Caco-2 (cell line): ENCODE measurements around the gene TFAP2E. TPM values are rescaled to one million over a fixed set of nuclear protein-coding genes. Genes with fewer than 3 reads are reported as not detected.

ENCODE experiments used
- BruUV-seq: library from RNA; stranded (reverse); fragments of 400-500 nt; replicated peaks from 2 replicates; lab custom pipeline; 2021; lab: Mats Ljungman, UMichigan
- CTCF ChIA-PET: fragments of 300-600 bp; sonication (Branson Sonifier 250); formaldehyde crosslinking; loops from one replicate; lab custom pipeline; 2022; ENCODE audit warnings: antibody characterized with exemption; lab: Charles Lee
- POLR2A ChIA-PET: fragments of 300-600 bp; sonication (Branson Sonifier 250); formaldehyde crosslinking; loops from one replicate; lab custom pipeline; 2022; ENCODE audit warnings: antibody characterized with exemption; lab: Charles Lee
- DNase-seq, 2 experiments: peaks; one replicate each; pipeline versions ENCODE4 v3.0.0 to v3.0.0-alpha.2; 2020 to 2022
- H3K27me3 ChIP-seq: replicated peaks from 2 replicates; pipeline ENCODE4 v1.6.0; 2011; ENCODE audit warnings: low read length; ENCODE audit not compliant: control insufficient read depth, insufficient read depth
- H3K36me3 ChIP-seq: 2 replicates; pipeline ENCODE4 v1.5.1; 2011; ENCODE audit warnings: low read length; ENCODE audit not compliant: control insufficient read depth, insufficient read depth
- H3K4me1 ChIP-seq: fragments of 250-450 bp; sonication (Bioruptor Pico); 2 replicates; pipeline ENCODE4 v1.5.1; 2020; ENCODE audit warnings: mild to moderate bottlenecking
- H3K4me3 ChIP-seq: 2 replicates; pipeline ENCODE4 v1.5.1; 2011; ENCODE audit warnings: low read depth, mild to moderate bottlenecking, control low read depth, low read length
- H3K9me3 ChIP-seq: fragments of 250-450 bp; sonication (Bioruptor Pico); 2 replicates; pipeline ENCODE4 v1.5.1; 2020; ENCODE audit warnings: mild to moderate bottlenecking, moderate library complexity
- H3K27ac Mint-ChIP-seq: one replicate; pipeline ENCODE4 v1.8.0; 2022; ENCODE audit warnings: mixed read lengths; ENCODE audit not compliant: unreplicated experiment
- H3K27me3 Mint-ChIP-seq: one replicate; pipeline ENCODE4 v1.8.0; 2022; ENCODE audit warnings: mixed read lengths; ENCODE audit not compliant: insufficient read depth, unreplicated experiment
- H3K36me3 Mint-ChIP-seq: one replicate; pipeline ENCODE4 v1.8.0; 2022; ENCODE audit warnings: mild to moderate bottlenecking, mixed read lengths; ENCODE audit not compliant: insufficient read depth, unreplicated experiment
- H3K4me1 Mint-ChIP-seq: one replicate; pipeline ENCODE4 v1.8.0; 2022; ENCODE audit warnings: low read depth, mixed read lengths; ENCODE audit not compliant: unreplicated experiment
- H3K4me3 Mint-ChIP-seq: one replicate; pipeline ENCODE4 v1.8.0; 2022; ENCODE audit warnings: mild to moderate bottlenecking, moderate library complexity, mixed read lengths; ENCODE audit not compliant: unreplicated experiment
- H3K9me3 Mint-ChIP-seq: one replicate; pipeline ENCODE4 v1.8.0; 2022; ENCODE audit warnings: mixed read lengths; ENCODE audit not compliant: unreplicated experiment
- intact Hi-C: fragments of 100-400 bp; cut with micrococcal nuclease; formaldehyde crosslinking; loops from one replicate; pipeline ENCODE4 v1.10.0; 2022; ENCODE audit not compliant: unreplicated experiment
- total RNA-seq: library from RNA; stranded (reverse); gene quantifications from 2 replicates; pipeline ENCODE4 v1.2.3, GENCODE V29; 2022
- TF ChIP-seq, protein P1 (sequence below), 2 experiments: fragments of 200-600 bp in 1 of 2; IDR thresholded peaks; 1 replicate in 1 of 2; 2 replicates in 1 of 2; pipeline versions ENCODE4 v1.5.1 to v1.8.0; 2011 to 2022; ENCODE audit warnings: antibody characterized with exemption in 1 of 2, control low read depth in 1 of 2, inconsistent platforms in 1 of 2, low read depth in 1 of 2, low read length in 1 of 2, mild to moderate bottlenecking in 1 of 2, moderate library complexity in 1 of 2; ENCODE audit not compliant: insufficient read depth in 1 of 2, severe bottlenecking in 1 of 2, unreplicated experiment in 1 of 2

TFAP2E gene
- total RNA-seq, 1 experiment from 2014 or later, result 3.4 TPM

DNA sequence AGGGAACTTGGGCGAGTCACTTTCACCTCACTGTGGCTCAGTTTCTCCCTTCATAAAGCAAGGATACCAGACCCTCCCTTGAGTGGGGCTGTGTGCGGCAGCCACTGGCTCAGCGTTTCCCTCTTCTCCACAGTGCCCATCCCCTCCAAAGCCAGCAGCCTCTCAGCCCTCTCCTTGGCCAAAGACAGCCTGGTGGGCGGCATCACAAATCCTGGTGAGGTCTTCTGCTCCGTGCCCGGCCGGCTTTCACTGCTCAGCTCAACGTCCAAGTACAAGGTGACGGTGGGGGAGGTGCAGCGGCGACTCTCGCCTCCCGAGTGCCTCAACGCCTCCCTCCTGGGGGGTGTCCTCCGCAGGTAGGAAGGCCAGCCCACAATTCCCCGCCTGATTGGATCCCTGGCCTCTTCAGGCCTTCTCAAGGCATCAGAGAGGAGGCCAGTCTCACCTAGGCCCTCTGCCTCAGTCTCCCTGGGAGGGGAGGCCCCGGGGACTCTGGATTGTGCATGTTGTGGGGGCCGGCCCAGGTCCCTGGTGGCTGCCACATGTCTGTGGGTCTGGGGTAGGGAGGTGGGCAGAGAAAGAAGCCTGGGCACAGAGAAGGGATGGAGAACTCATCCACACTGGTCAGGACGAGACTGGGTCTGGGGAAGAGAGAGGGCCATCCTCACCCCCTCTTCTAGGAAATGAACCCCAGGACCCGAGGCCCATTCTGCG is 15.2 kb downstream of the TFAP2E start:
- ChIA-PET POLR2A (no interaction called here), CTCF (no interaction called here)
- Mint-ChIP-seq H3K9me3 (no peaks in the 10 kb centered on the region), H3K27ac (no peak overlapping the region), H3K36me3 (peaks cover 8% of the 10 kb centered on the region), H3K4me1 (no peaks in the 10 kb centered on the region), H3K27me3 (no peaks in the 10 kb centered on the region), H3K4me3 (no peak overlapping the region)
- H3K27me3 ChIP-seq, result no peaks in the 10 kb centered on the region
- intact Hi-C loops, result no loop called here
- no peak overlapping the region for H3K4me3 ChIP-seq
- no peaks in the 10 kb centered on the region for H3K4me1 ChIP-seq
- H3K9me3 ChIP-seq, result no peaks in the 10 kb centered on the region
- no TSS peak for BruUV-seq
- no peaks in the 10 kb centered on the region for H3K36me3 ChIP-seq
- DNase-seq, result no peak
- TF ChIP-seq, protein P1, sequence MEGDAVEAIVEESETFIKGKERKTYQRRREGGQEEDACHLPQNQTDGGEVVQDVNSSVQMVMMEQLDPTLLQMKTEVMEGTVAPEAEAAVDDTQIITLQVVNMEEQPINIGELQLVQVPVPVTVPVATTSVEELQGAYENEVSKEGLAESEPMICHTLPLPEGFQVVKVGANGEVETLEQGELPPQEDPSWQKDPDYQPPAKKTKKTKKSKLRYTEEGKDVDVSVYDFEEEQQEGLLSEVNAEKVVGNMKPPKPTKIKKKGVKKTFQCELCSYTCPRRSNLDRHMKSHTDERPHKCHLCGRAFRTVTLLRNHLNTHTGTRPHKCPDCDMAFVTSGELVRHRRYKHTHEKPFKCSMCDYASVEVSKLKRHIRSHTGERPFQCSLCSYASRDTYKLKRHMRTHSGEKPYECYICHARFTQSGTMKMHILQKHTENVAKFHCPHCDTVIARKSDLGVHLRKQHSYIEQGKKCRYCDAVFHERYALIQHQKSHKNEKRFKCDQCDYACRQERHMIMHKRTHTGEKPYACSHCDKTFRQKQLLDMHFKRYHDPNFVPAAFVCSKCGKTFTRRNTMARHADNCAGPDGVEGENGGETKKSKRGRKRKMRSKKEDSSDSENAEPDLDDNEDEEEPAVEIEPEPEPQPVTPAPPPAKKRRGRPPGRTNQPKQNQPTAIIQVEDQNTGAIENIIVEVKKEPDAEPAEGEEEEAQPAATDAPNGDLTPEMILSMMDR (IDR thresholded peaks at IDR 0.05; ENCODE audit: insufficient read depth in 1 of 2, low read depth in 1 of 2, low read length in 1 of 2, severe bottlenecking in 1 of 2, unreplicated experiment in 1 of 2), result no peak

GRCh38 chr1:35589516-35590427 is 16.7 kb downstream of the TFAP2E start:
- H3K4me3 ChIP-seq, result no peak overlapping the region
- H3K4me1 Mint-ChIP-seq, result no peaks in the 10 kb centered on the region
- no peak overlapping the region for H3K4me3 Mint-ChIP-seq
- no peaks in the 10 kb centered on the region for H3K9me3 Mint-ChIP-seq
- no peak overlapping the region for H3K27ac Mint-ChIP-seq
- H3K36me3 Mint-ChIP-seq, result peaks cover 11% of the 10 kb centered on the region
- no peaks in the 10 kb centered on the region for H3K36me3 ChIP-seq
- TF ChIP-seq, protein P1 (IDR thresholded peaks at IDR 0.05; ENCODE audit: insufficient read depth in 1 of 2, low read depth in 1 of 2, low read length in 1 of 2, severe bottlenecking in 1 of 2, unreplicated experiment in 1 of 2), result no peak
- DNase-seq, result no peak
- ChIA-PET POLR2A (no interaction called here), CTCF (no interaction called here)
- BruUV-seq, result no TSS peak
- H3K4me1 ChIP-seq, result no peaks in the 10 kb centered on the region
- intact Hi-C loops, result no loop called here
- H3K9me3 ChIP-seq, result no peaks in the 10 kb centered on the region
- H3K27me3 ChIP-seq, result no peaks in the 10 kb centered on the region
- H3K27me3 Mint-ChIP-seq, result no peaks in the 10 kb centered on the region

- H3K9me3 ChIP-seq, result no peaks in the 10 kb centered on the region
- no peak overlapping the region for H3K27ac Mint-ChIP-seq
- H3K4me1 Mint-ChIP-seq, result no peaks in the 10 kb centered on the region
- H3K36me3 ChIP-seq, result no peaks in the 10 kb centered on the region
- H3K4me1 ChIP-seq, result no peaks in the 10 kb centered on the region
- BruUV-seq, result no TSS peak
- CTCF ChIA-PET, result no interaction called here
- no peaks in the 10 kb centered on the region for H3K9me3 Mint-ChIP-seq
- H3K27me3 Mint-ChIP-seq, result no peaks in the 10 kb centered on the region
- H3K4me3 Mint-ChIP-seq, result no peak overlapping the region
- POLR2A ChIA-PET, result no interaction called here
- H3K4me3 ChIP-seq, result no peak overlapping the region
- no peak for DNase-seq
- TF ChIP-seq, protein P1 (IDR thresholded peaks at IDR 0.05; ENCODE audit: insufficient read depth in 1 of 2, low read depth in 1 of 2, low read length in 1 of 2, severe bottlenecking in 1 of 2, unreplicated experiment in 1 of 2), result no peak
- intact Hi-C loops, result no loop called here
- H3K27me3 ChIP-seq, result no peaks in the 10 kb centered on the region
- peaks cover 11% of the 10 kb centered on the region for H3K36me3 Mint-ChIP-seq
These were observed 17.4 kb downstream of the TFAP2E start for GRCh38 chr1:35590476-35591040.
